HG03521 (cell line): ENCODE results near the gene KLHL8.

Experiments used
- ATAC-seq: cut with Tn5 transposase; IDR thresholded peaks from one replicate; pipeline ENCODE4 v1.9.1; 2021; ENCODE audit warnings: mild to moderate bottlenecking, moderate library complexity; ENCODE audit not compliant: unreplicated experiment

The KLHL8 gene

DNA sequence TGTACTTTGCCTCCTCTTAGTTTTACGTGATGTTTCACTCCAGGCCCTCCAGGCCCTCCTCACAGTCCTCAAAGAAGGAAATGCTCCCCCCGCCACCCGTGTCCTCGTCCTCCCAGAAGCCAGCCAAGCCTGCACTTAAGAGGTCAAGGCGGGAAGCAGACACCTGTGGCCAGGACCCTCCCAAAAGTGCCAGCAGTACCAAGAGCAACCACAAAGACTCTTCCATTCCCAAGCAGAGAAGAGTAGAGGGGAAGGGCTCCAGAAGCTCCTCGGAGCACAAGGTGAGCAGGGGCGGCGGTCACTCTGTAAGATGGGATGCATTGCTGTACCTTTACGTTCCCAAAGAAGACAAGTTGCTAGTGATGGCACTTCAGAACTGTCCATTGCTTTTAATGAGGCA is 94.4 kb downstream of the KLHL8 start:
- no peak for ATAC-seq

DNA sequence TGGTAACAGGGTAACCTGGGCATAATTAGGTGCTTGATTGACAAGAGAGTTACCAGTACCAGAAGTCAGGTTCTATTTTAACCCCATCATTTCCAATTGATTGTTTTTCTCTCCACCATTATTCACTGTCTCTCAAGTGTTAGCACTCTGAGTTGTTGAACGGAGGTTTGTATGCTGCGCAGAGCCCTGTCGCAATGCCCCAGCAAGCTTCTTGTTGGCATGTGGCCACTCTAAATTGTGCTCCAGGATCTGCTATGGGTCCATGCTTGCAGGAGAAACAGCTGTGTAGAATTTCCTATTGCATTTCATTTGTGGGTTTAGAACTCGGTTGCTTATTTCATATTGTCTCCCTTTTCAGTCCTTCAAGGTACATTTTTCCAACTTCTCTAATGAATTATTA is 98.2 kb downstream of the KLHL8 start:
- no peak for ATAC-seq

DNA sequence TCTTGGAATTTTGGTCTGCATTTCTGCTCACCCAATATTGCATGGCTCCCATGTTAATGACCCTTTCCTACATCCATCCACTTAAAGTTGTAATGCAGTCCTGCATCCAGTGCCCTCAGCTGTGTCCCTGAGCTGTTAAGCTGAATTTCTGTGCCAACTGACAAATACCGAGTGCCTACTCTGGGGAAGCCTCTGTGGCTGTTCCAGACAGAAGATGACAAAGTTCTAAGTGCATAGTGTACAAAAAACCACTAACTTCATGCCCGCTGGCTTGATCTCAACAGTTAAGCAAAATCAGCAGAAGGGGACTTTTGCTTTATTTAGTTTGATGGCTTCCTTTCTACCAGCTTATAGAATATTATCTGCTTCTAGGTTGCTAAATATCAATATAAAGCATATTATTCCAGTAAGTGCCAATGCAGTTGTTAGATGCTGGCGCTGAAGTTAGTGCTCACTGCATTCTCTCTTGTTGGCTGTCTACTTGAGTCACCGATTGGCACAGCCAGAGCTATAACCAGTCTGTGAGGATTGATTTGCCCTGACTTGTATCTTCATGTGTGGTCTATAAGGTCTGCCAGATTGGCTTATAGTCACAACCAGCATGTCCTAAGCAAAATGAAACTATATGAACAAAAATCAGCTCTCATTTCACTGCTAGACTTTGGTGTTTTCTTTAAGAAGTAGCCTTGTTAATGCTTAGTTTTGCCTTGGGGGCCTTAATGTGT is 98.9 kb downstream of the KLHL8 start:
- no peak for ATAC-seq

DNA sequence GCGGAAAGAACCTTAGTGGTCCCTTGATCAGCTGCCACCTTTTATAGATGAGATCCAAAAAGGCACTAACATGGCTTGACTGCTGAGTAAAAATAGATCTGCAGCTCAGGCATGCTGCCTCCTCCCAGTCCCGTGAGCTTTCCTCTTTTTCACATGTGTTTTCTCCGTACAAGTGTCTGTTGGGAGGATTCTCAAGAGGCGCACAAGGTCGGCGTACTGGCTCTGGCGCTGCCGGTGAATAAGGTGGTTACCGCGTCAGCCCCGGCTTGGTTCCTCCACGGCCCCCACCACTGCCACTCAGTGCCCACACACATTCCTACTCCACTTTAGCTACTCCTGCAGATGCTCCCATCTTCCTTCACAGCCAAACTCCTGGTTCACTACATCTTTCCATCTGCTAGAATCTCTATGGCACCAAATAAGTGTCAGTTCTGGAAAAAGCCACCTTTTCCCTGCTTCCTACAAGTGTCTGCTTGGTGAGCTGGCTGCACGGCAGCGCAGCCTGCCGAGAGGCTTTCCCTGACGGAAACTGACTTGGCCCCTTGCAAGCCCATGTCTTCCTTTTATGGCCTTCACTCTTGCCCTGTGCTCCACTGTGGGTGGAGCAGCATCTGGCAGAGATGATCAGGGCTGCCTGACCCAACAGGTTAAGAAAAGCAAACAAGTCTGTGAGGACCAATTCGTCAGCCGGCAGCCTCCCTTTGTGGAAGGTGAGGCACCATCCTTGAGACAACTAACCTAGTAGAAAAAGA is 99.8 kb downstream of the KLHL8 start:
- no peak for ATAC-seq

DNA sequence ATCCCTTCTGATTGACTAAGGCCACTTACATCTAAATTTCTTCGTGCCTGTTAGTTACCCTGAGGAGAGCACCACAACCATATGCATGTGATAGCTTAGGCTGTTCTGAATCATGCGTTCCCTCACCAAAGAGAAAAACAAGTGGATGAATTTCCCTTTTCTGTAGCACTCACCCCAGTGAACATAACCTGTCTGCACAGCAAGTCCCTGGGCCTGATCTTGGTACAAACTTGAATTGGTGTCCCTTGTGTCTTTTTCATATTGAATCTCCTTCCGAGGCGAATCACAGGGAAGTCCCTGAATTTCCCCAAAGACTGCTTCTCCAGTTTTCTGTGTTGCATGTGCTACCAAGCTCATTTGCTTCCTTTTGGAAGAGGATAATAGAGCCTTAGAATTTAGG is 100.4 kb downstream of the KLHL8 start:
- no peak for ATAC-seq

DNA sequence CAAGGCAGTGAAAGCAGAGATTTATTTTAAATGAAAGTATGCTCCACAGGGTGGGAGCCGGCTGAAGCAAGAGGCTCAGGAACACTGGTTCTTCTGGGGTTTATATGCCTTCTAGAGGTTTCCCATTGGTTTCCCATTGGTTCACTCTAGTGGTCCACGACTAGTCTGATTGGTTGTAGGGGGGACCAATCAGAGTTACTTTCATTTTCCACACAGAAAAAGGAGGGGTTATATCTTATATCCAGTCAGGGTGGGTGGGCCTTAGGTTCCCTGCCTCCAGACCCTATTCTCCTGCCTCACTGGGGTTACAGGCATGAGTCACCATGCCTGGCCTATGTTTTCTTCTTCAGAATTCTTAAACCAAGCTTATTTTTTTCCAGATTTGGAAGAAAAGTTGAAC is 101.6 kb downstream of the KLHL8 start:
- ATAC-seq: no peak

DNA sequence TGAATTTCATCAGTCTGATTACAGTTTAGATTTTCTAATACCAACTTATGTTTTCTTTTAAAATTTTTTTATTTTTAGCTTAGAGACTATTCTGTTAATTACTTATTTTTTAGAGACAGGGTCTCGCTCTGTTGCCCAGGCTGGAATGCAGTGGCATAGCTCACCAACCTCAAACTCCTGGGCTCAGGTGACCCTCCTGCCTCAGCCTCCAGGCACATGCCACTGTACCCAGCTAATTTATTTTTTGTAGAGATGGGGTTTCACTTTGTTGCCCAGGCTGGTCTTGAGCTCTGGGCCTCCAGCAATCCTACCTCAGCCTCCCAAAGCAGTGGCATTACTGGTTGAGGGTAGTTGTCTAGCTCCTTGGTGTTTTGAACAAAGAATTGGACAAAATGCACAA is 102.0 kb downstream of the KLHL8 start:
- ATAC-seq: no peak

DNA sequence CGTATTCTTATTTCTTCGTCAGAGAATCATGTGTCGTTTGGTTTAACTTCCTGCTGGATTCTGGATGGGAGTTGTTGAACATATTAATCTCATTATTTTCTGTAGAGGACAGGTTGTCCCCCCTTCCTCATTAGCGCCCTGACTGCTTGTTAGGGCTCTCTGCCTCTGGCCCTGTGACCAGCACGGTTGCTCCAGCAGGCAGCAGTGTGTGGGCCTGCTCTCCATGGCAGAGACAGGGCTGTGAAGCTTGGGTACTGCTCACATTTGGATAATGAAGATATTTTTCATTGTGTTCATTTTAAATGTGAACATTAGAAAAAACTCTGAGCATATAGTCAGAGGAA is 102.7 kb downstream of the KLHL8 start:
- no peak for ATAC-seq

DNA sequence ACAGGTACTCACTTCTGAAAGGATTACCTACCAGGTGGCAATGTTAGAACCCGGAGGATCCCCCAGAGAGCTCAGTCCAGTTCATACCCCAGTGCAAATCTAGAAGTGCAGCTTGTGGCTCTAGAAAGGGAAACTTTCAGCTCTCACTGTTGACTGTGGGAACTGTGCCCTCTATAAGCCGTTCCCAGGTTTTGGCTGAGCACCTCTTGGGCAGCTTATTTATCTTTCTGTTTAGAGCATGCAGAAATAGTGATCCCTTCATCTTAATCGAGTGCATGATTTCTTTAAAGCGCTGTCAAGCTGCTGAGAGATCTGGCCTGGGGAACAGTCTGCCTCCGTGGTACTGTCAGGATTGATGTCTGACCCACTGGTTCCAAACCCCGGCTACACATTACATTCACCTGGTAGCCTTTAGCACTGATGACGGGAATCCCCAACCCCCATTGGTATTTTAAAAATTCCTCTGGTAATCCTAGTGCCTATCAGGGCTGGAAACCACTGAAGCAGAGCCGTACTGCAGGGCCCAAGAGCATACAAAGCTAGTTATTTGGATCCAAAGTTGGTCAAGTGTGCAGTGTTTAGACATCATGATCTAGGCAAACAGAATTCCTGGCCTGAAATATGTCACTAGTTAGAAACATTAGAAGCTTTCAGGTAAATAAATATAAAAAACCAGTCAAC is 103.2 kb downstream of the KLHL8 start:
- no peak for ATAC-seq

DNA sequence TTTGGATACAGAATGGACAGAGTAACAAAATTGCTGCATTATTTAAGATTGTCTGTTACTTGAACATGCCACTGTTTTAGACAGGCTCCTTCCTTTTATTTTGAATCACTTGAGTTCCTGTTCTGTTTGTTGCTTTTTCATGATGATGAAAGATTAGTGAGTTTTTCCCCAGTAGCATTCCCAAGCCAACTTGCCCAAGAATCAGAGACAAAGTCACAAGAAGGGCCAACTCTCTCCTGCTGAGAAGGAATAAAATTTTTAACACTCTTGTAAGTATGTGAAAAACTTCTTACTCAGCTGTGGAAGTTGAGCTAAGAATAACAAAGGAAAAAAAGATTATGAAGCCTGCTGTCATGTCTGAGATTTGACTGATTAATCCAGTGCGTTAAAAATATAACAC is 104.2 kb downstream of the KLHL8 start:
- no peak for ATAC-seq

DNA sequence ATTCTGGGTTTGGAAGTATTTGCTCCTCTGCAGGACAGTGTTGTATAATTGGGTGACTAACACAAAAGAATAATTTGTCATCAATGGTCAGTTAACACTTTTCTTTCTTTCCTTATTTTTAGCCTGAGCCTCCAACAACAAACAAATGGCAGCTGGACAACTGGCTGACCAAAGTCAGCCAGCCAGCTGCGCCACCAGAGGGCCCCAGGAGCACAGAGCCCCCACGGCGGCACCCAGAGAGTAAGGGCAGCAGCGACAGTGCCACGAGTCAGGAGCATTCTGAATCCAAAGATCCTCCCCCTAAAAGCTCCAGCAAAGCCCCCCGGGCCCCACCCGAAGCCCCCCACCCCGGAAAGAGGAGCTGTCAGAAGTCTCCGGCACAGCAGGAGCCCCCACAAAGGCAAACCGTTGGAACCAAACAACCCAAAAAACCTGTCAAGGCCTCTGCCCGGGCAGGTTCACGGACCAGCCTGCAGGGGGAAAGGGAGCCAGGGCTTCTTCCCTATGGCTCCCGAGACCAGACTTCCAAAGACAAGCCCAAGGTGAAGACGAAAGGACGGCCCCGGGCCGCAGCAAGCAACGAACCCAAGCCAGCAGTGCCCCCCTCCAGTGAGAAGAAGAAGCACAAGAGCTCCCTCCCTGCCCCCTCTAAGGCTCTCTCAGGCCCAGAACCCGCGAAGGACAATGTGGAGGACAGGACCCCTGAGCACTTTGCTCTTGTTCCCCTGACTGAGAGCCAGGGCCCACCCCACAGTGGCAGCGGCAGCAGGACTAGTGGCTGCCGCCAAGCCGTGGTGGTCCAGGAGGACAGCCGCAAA is 106.0 kb downstream of the KLHL8 start:
- no peak for ATAC-seq

DNA sequence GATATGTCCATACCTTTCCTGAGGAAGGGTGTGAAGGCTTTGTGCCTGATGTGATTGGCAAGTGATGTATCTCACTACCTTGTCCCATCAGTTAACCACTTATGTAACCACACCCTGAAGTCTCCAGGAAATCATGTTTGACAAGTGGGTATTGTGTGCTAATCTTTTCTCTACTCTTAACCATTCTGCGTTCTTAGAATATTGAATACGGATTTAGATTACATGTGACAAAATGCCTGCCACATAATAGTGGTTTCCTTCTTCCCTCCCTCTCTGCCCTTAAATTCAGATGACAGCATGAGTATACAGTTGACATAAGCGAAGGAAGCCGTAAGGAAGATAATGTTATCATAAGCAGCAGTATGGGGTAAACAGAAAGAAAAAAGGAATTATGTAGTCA is 108.4 kb downstream of the KLHL8 start:
- no peak for ATAC-seq
